WTC11 (cell line): ENCODE results near the gene ADAMTS8. TPM values are rescaled to one million over a fixed set of nuclear protein-coding genes. Genes with fewer than 3 reads are reported as not detected.

Experiments used
- ATAC-seq: fragments of 200-7000 bp; cut with Tn5 transposase; 2 replicates; pipeline ENCODE4 v1.10.0; 2021; ENCODE audit warnings: mild to moderate bottlenecking, moderate library complexity
- CTCF ChIA-PET: fragments of 300-600 bp; sonication (Branson Sonifier 250); formaldehyde crosslinking; loops from one replicate; lab custom pipeline; 2021; ENCODE audit warnings: antibody characterized with exemption; lab: Charles Lee
- POLR2A ChIA-PET: fragments of 350-600 bp; sonication (Branson Sonifier 250); formaldehyde crosslinking; loops from one replicate; lab custom pipeline; 2021; ENCODE audit warnings: antibody characterized with exemption; lab: Charles Lee
- DNase-seq: peaks from one replicate; pipeline ENCODE4 v3.0.0; 2021; ENCODE audit warnings: low spot score
- H3K27ac Mint-ChIP-seq: 2 replicates; pipeline ENCODE4 v1.8.0; 2021; ENCODE audit warnings: mixed read lengths
- H3K27me3 Mint-ChIP-seq: 2 replicates; pipeline ENCODE4 v1.8.0; 2021; ENCODE audit warnings: low read depth, mild to moderate bottlenecking, moderate library complexity, mixed read lengths
- H3K36me3 Mint-ChIP-seq: 2 replicates; pipeline ENCODE4 v1.8.0; 2021; ENCODE audit warnings: mixed read lengths
- H3K4me1 Mint-ChIP-seq: 2 replicates; pipeline ENCODE4 v1.8.0; 2022; ENCODE audit warnings: mixed read lengths
- H3K4me3 Mint-ChIP-seq: 2 replicates; pipeline ENCODE4 v1.8.0; 2021; ENCODE audit warnings: mild to moderate bottlenecking, moderate library complexity, mixed read lengths
- H3K9me3 Mint-ChIP-seq: 2 replicates; pipeline ENCODE4 v1.8.0; 2021; ENCODE audit warnings: mixed read lengths
- CREM ChIP-seq: sonication (generic); formaldehyde crosslinking; IDR thresholded peaks from 2 replicates; pipeline ENCODE4 v1.8.1; 2022; ENCODE audit warnings: mild to moderate bottlenecking, missing genetic modification reagents, moderate library complexity
- ELF4 ChIP-seq: sonication (generic); formaldehyde crosslinking; IDR thresholded peaks from 2 replicates; pipeline ENCODE4 v1.8.1; 2022; ENCODE audit warnings: low read depth, mild to moderate bottlenecking, moderate library complexity, missing genetic modification reagents
- ESRRA ChIP-seq: sonication (generic); formaldehyde crosslinking; IDR thresholded peaks from 2 replicates; pipeline ENCODE4 v1.8.1; 2022; ENCODE audit warnings: mild to moderate bottlenecking, missing genetic modification reagents, borderline replicate concordance
- FOXJ3 ChIP-seq: sonication (generic); formaldehyde crosslinking; IDR thresholded peaks from 2 replicates; pipeline ENCODE4 v1.9.0; 2021; ENCODE audit warnings: missing genetic modification reagents, mild to moderate bottlenecking, borderline replicate concordance
- FOXP1 ChIP-seq: sonication (generic); formaldehyde crosslinking; IDR thresholded peaks from 2 replicates; pipeline ENCODE4 v1.8.0; 2022; ENCODE audit warnings: missing genetic modification reagents, mild to moderate bottlenecking, moderate library complexity, borderline replicate concordance
- HMGA2 ChIP-seq: fragments of 250-450 bp; sonication (Bioruptor Pico); IDR thresholded peaks from 2 replicates; pipeline ENCODE4 v1.4.0; 2021; ENCODE audit warnings: mild to moderate bottlenecking, moderate library complexity
- JAZF1 ChIP-seq: fragments of 250-450 bp; sonication (Bioruptor Pico); IDR thresholded peaks from 2 replicates; pipeline ENCODE4 v1.9.0; 2021; ENCODE audit warnings: moderate library complexity, mild to moderate bottlenecking, inconsistent platforms
- JUN ChIP-seq: sonication (generic); formaldehyde crosslinking; IDR thresholded peaks from 2 replicates; pipeline ENCODE4 v1.8.0; 2023; ENCODE audit warnings: mild to moderate bottlenecking, missing genetic modification reagents
- MLX ChIP-seq: sonication (generic); formaldehyde crosslinking; IDR thresholded peaks from 2 replicates; pipeline ENCODE4 v1.8.1; 2023; ENCODE audit warnings: mild to moderate bottlenecking, missing genetic modification reagents, moderate library complexity
- MXD4 ChIP-seq: fragments of 250-450 bp; sonication (Bioruptor Pico); IDR thresholded peaks from 2 replicates; pipeline ENCODE4 v1.8.0; 2021; ENCODE audit warnings: mild to moderate bottlenecking, moderate library complexity, borderline replicate concordance
- NR3C1 ChIP-seq: sonication (generic); formaldehyde crosslinking; conservative IDR thresholded peaks from 2 replicates; pipeline ENCODE4 v1.8.1; 2023; ENCODE audit warnings: low read depth, mild to moderate bottlenecking, missing genetic modification reagents
- PREB ChIP-seq: sonication (generic); formaldehyde crosslinking; IDR thresholded peaks from 2 replicates; pipeline ENCODE4 v1.8.1; 2022; ENCODE audit warnings: mild to moderate bottlenecking, missing genetic modification reagents, moderate library complexity, borderline replicate concordance
- ZBTB21 ChIP-seq: sonication (generic); formaldehyde crosslinking; IDR thresholded peaks from 2 replicates; pipeline ENCODE4 v1.8.1; 2023; ENCODE audit warnings: mild to moderate bottlenecking, missing genetic modification reagents, borderline replicate concordance
- ZNF219 ChIP-seq: sonication (generic); formaldehyde crosslinking; IDR thresholded peaks from 2 replicates; pipeline ENCODE4 v1.8.0; 2023; ENCODE audit warnings: missing genetic modification reagents, mild to moderate bottlenecking, borderline replicate concordance
- ZNF281 ChIP-seq: sonication (generic); formaldehyde crosslinking; IDR thresholded peaks from 2 replicates; pipeline ENCODE4 v1.8.0; 2023; ENCODE audit warnings: mild to moderate bottlenecking, missing genetic modification reagents
- ZNF512 ChIP-seq: sonication (generic); formaldehyde crosslinking; IDR thresholded peaks from 2 replicates; pipeline ENCODE4 v1.8.1; 2022; ENCODE audit warnings: missing genetic modification reagents, borderline replicate concordance
- total RNA-seq: library from RNA; stranded (reverse); gene quantifications from 3 replicates; pipeline ENCODE4 v1.2.3, GENCODE V29; 2021
- TF ChIP-seq, protein P1 (sequence below): fragments of 250-450 bp; sonication (Bioruptor Pico); IDR thresholded peaks from 2 replicates; pipeline ENCODE4 v1.8.0; 2021; ENCODE audit warnings: mild to moderate bottlenecking
- TF ChIP-seq, protein P2 (sequence below): fragments of 250-450 bp; sonication (Bioruptor Pico); IDR thresholded peaks from 2 replicates; pipeline ENCODE4 v1.9.0; 2021; ENCODE audit warnings: mild to moderate bottlenecking, borderline replicate concordance

The ADAMTS8 gene
- total RNA-seq, 1 experiment from 2014 or later, result 9.9 TPM

- POLR2A ChIA-PET, result no interaction called here
- H3K36me3 Mint-ChIP-seq, result peaks cover 5% of the 10 kb centered on the region; the same call in 1 of the 2 replicates
- peaks cover 76% of the 10 kb centered on the region for H3K4me1 Mint-ChIP-seq
- DNase-seq (no peak), ATAC-seq (no peak)
- no peak overlapping the region; the same call in 1 of the 2 replicates for H3K27ac Mint-ChIP-seq
- TF ChIP-seq, protein P1, sequence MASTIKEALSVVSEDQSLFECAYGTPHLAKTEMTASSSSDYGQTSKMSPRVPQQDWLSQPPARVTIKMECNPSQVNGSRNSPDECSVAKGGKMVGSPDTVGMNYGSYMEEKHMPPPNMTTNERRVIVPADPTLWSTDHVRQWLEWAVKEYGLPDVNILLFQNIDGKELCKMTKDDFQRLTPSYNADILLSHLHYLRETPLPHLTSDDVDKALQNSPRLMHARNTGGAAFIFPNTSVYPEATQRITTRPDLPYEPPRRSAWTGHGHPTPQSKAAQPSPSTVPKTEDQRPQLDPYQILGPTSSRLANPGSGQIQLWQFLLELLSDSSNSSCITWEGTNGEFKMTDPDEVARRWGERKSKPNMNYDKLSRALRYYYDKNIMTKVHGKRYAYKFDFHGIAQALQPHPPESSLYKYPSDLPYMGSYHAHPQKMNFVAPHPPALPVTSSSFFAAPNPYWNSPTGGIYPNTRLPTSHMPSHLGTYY, result no peak
- no peak for TF ChIP-seq MXD4
- peaks cover 9% of the 10 kb centered on the region for H3K27me3 Mint-ChIP-seq
- CTCF ChIA-PET, result interaction anchor here (0.6 to 2.3 kb wide), 3 partner anchors 11 to 188 kb away, joined by 3 to 5 read pairs (median 3); no protein-coding TSS in a partner anchor
- no peaks in the 10 kb centered on the region for H3K9me3 Mint-ChIP-seq
- H3K4me3 Mint-ChIP-seq, result no peak overlapping the region
Observed at GRCh38 chr11:130400781-130401483, 27.5 kb downstream of the ADAMTS8 start.

GRCh38 chr11:130399196-130399595, 29.2 kb downstream of the ADAMTS8 start:
- CTCF ChIA-PET, result interaction anchor here (0.6 to 2.3 kb wide), 3 partner anchors 9 to 84 kb away, joined by 3 to 7 read pairs (median 5); partner anchors contain the start of gene ZBTB44
- Mint-ChIP-seq H3K4me3 (no peak overlapping the region), H3K36me3 (no peaks in the 10 kb centered on the region), H3K4me1 (peaks cover 59% of the 10 kb centered on the region), H3K27me3 (peaks cover 8% of the 10 kb centered on the region), H3K9me3 (no peaks in the 10 kb centered on the region), H3K27ac (no peak overlapping the region)
- POLR2A ChIA-PET, result no interaction called here
- ATAC-seq (peak; percentile 9; the same call in 1 of the 2 replicates), DNase-seq (no peak)
- TF ChIP-seq NR3C1 (CRISPR knock-in tag), result no peak
- TF ChIP-seq ZNF512, result no peak
- TF ChIP-seq FOXP1 (CRISPR knock-in tag), result no peak
- TF ChIP-seq CREM, result no peak
- TF ChIP-seq, protein P2, sequence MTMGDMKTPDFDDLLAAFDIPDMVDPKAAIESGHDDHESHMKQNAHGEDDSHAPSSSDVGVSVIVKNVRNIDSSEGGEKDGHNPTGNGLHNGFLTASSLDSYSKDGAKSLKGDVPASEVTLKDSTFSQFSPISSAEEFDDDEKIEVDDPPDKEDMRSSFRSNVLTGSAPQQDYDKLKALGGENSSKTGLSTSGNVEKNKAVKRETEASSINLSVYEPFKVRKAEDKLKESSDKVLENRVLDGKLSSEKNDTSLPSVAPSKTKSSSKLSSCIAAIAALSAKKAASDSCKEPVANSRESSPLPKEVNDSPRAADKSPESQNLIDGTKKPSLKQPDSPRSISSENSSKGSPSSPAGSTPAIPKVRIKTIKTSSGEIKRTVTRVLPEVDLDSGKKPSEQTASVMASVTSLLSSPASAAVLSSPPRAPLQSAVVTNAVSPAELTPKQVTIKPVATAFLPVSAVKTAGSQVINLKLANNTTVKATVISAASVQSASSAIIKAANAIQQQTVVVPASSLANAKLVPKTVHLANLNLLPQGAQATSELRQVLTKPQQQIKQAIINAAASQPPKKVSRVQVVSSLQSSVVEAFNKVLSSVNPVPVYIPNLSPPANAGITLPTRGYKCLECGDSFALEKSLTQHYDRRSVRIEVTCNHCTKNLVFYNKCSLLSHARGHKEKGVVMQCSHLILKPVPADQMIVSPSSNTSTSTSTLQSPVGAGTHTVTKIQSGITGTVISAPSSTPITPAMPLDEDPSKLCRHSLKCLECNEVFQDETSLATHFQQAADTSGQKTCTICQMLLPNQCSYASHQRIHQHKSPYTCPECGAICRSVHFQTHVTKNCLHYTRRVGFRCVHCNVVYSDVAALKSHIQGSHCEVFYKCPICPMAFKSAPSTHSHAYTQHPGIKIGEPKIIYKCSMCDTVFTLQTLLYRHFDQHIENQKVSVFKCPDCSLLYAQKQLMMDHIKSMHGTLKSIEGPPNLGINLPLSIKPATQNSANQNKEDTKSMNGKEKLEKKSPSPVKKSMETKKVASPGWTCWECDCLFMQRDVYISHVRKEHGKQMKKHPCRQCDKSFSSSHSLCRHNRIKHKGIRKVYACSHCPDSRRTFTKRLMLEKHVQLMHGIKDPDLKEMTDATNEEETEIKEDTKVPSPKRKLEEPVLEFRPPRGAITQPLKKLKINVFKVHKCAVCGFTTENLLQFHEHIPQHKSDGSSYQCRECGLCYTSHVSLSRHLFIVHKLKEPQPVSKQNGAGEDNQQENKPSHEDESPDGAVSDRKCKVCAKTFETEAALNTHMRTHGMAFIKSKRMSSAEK, result no peak
- no peak for TF ChIP-seq ELF4
- no peak for TF ChIP-seq JAZF1 (CRISPR knock-in tag)
- TF ChIP-seq MLX (CRISPR knock-in tag), result no peak
- no peak for TF ChIP-seq ESRRA (CRISPR knock-in tag)
- TF ChIP-seq, protein P1, result no peak
- no peak for TF ChIP-seq HMGA2 (CRISPR knock-in tag)
- no peak for TF ChIP-seq FOXJ3
- no peak for TF ChIP-seq ZNF281 (CRISPR knock-in tag)
- TF ChIP-seq PREB (CRISPR knock-in tag), result no peak
- TF ChIP-seq ZNF219 (CRISPR knock-in tag), result no peak
- no peak for TF ChIP-seq MXD4
- no peak for TF ChIP-seq JUN (CRISPR knock-in tag)
- TF ChIP-seq ZBTB21 (CRISPR knock-in tag), result no peak
